Naive B cell (primary cell): Measurements from ENCODE around the gene EDEM2. TPM values are rescaled to one million over a fixed set of nuclear protein-coding genes. Genes with fewer than 3 reads are reported as not detected.
A peak's percentile ranks its signal among the peaks of the same experiment; 100 is the strongest.
"Not testable (repeated sequence)": the region's sequence is repeated elsewhere in the genome, so short reads cannot be mapped to it uniquely, and the experiment has no call there.

Experiments used
- ATAC-seq, 2 donors: fragments of 150-1000 bp; cut with Tn5 transposase; 2 replicates each; pipeline ENCODE4 v1.10.0; 2021; ENCODE audit warnings: low read depth in 2 of 2, mild to moderate bottlenecking in 2 of 2, moderate library complexity in 2 of 2
- DNase-seq: peaks from one replicate; pipeline ENCODE4 v3.0.0; 2022
- H3K27ac Mint-ChIP-seq, 6 donors: one replicate each; pipeline ENCODE4 v1.8.0; 2020 to 2022; ENCODE audit warnings: mild to moderate bottlenecking in 6 of 6, mixed read lengths in 6 of 6, moderate library complexity in 5 of 6, inconsistent platforms in 2 of 6
- H3K27me3 Mint-ChIP-seq, 3 donors: one replicate each; pipeline ENCODE4 v1.8.0; 2021 to 2022; ENCODE audit warnings: mixed read lengths in 3 of 3, mild to moderate bottlenecking in 1 of 3
- H3K36me3 Mint-ChIP-seq, 2 donors: one replicate each; pipeline ENCODE4 v1.8.0; 2020 to 2022; ENCODE audit warnings: mixed read lengths in 2 of 2, inconsistent platforms in 1 of 2, mild to moderate bottlenecking in 1 of 2
- H3K4me1 Mint-ChIP-seq, 3 donors: one replicate each; pipeline ENCODE4 v1.8.0; 2020 to 2022; ENCODE audit warnings: mixed read lengths in 3 of 3, inconsistent platforms in 1 of 3, mild to moderate bottlenecking in 1 of 3, moderate library complexity in 1 of 3
- H3K4me3 Mint-ChIP-seq, 8 donors: one replicate each; pipeline ENCODE4 v1.8.0; 2020 to 2022; ENCODE audit warnings: mild to moderate bottlenecking in 8 of 8, mixed read lengths in 8 of 8, moderate library complexity in 8 of 8, inconsistent platforms in 2 of 8
- H3K9me3 Mint-ChIP-seq, 7 donors: one replicate each; pipeline ENCODE4 v1.8.0; 2020 to 2022; ENCODE audit warnings: mixed read lengths in 7 of 7, mild to moderate bottlenecking in 5 of 7, inconsistent platforms in 2 of 7, moderate library complexity in 1 of 7
- polyA plus RNA-seq, 6 donors: library from polyadenylated mRNA; unstranded; fragments of 300-500 nt; fragmentation: Illumina TruSeq; gene quantifications; one replicate each; pipeline ENCODE4 v1.2.3, GENCODE V29; 2021; ENCODE audit warnings: low read depth in 6 of 6

Gene EDEM2
- 10 to 100 TPM; 41.6 to 67.6 (median 45.5) TPM for polyA plus RNA-seq

- ATAC-seq (peak; percentile 64 to 70), DNase-seq (peak; percentile 89)
- Mint-ChIP-seq H3K36me3 (peaks cover 0 to 2% of the 10 kb centered on the region in 2 donors), H3K4me1 (peaks cover 30 to 55% (median 39%) of the 10 kb centered on the region in 3 donors), H3K4me3 (peak within 1 kb of the TSS; percentile 88 to 99 (median 98)), H3K27me3 (no peaks in the 10 kb centered on the region), H3K9me3 (no peaks in the 10 kb centered on the region), H3K27ac (peak within 1 kb of the TSS; percentile 90 to 98 (median 96))
Observed at GRCh38 chr20:35146920-35147574, at the start of gene EDEM2. Gene EDEM2 (minus strand): TSS chr20:35147336. CDS start chr20:35147258, 78 bp downstream.

DNA sequence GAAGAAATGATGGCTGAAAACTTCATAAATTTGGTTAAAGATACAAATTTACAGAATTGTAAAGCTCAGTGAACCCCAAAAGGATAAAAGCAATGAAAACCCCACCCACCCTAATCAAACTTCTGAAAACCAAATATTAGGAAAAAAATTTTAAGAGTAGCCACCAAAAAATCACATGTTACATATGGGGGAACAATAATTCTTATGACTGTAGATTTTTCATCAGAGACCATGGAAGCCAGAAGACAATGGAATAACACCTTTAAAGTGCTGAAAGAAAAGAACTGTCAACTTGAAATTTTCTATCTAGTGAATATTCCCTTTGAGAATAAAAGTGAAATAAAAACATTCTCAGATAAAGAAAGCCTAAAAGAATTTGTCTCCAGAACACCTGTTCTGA is 49.2 kb upstream of the EDEM2 start:
- H3K4me3 Mint-ChIP-seq = no peak overlapping the region
- H3K36me3 Mint-ChIP-seq = peaks cover 18 to 28% of the 10 kb centered on the region in 2 donors
- no peak for ATAC-seq

DNA sequence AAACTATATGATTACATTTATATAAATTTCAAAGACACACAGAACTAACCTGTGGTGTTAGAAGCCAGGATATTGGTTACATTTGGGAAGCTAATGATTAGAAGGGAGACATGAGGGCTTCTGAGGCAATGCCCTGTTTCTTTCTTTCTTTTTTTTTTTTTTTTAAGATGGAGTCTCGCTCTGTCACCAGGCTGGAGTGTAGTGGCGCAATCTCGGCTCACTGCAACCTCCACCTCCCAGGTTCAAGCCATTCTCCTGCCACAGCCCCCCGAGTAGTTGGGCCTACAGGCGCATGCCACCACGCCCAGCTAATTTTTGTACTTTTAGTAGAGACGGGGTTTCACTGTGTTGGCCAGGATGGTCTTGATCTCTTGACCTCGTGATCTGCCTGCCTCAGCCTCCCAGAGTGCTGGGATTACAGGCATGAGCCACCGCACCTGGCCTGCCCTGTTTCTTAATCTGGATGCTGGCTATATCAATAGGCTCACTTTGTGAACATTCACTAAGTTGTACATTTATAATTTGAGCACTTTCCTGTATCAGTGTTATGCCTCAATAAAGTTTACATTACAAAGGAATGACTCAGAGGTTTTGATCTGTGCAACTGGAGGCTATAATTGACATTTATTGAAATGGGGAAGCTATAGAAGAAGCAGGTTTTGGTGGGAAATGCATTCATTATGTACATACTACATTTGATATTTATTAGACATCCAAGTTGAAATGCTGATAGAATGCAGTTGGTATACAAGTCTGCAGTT is 46.1 kb upstream of the EDEM2 start:
- not testable (repeated sequence) for ATAC-seq
- peaks cover 0 to 29% (median 19%) of the 10 kb centered on the region in 7 donors for H3K9me3 Mint-ChIP-seq

More for the DNA sequence above, 49.2 kb upstream of the EDEM2 start:
- Mint-ChIP-seq H3K4me1 (no peaks in the 10 kb centered on the region), H3K27me3 (no peaks in the 10 kb centered on the region), H3K27ac (no peak overlapping the region), H3K9me3 (peaks cover 0 to 30% (median 24%) of the 10 kb centered on the region in 7 donors)
- DNase-seq = no peak

DNA sequence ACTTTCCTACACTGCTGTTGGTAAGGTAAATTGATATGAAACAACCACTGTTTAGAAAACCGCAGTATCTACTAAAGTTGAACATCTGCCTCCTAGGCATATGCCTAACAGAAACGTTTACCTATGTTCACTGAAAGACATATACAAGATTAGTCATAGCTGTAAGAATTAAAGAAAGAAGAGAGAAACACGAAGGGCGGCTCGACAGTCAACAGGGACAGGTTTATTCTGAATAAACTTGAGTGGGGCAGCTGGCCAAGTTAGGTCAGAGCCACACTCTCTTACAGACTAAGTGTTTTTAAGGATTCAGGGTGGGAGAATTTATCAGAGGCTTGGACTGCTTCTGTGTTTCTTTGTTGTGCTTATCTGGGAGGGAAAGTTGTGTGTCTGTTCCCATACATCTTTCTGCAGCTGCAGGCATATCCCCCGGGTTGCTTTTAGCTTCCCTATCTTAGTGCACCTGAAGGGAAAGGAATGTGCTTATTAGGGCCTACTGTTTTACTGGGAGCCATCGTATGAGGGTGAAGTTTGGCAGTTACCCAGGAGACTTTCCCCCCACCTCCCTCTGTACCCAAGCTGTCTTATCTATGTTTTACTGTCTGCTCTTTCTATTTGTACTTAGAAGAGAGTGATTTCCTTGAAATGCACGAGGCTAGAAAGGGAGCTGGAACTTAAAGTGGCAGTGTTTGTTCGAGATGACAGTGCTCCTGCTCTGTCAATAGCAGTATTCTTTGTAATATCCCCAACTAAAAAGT is 45.2 kb upstream of the EDEM2 start:
- H3K4me1 Mint-ChIP-seq = no peaks in the 10 kb centered on the region
- H3K27me3 Mint-ChIP-seq = no peaks in the 10 kb centered on the region
- ATAC-seq (no peak), DNase-seq (no peak)
- H3K36me3 Mint-ChIP-seq = peaks cover 34 to 39% of the 10 kb centered on the region in 2 donors
- no peak overlapping the region for H3K27ac Mint-ChIP-seq
- H3K4me3 Mint-ChIP-seq = no peak overlapping the region
- H3K9me3 Mint-ChIP-seq = peaks cover 0 to 27% (median 18%) of the 10 kb centered on the region in 7 donors

More for the DNA sequence above, 46.1 kb upstream of the EDEM2 start:
- not testable (repeated sequence) for H3K4me1 Mint-ChIP-seq, DNase-seq, H3K27me3 Mint-ChIP-seq, H3K27ac Mint-ChIP-seq, H3K4me3 Mint-ChIP-seq
- peaks cover 34 to 39% of the 10 kb centered on the region in 2 donors for H3K36me3 Mint-ChIP-seq

- ATAC-seq (no peak), DNase-seq (no peak)
- H3K9me3 Mint-ChIP-seq = peaks cover 0 to 20% (median 12%) of the 10 kb centered on the region in 7 donors
- no peak overlapping the region for H3K4me3 Mint-ChIP-seq
- H3K4me1 Mint-ChIP-seq = no peaks in the 10 kb centered on the region
- no peaks in the 10 kb centered on the region for H3K27me3 Mint-ChIP-seq
- H3K27ac Mint-ChIP-seq = no peak overlapping the region
- H3K36me3 Mint-ChIP-seq = peaks cover 28 to 39% of the 10 kb centered on the region in 2 donors
Observed at GRCh38 chr20:35191419-35192117, 44.4 kb upstream of the EDEM2 start.

DNA sequence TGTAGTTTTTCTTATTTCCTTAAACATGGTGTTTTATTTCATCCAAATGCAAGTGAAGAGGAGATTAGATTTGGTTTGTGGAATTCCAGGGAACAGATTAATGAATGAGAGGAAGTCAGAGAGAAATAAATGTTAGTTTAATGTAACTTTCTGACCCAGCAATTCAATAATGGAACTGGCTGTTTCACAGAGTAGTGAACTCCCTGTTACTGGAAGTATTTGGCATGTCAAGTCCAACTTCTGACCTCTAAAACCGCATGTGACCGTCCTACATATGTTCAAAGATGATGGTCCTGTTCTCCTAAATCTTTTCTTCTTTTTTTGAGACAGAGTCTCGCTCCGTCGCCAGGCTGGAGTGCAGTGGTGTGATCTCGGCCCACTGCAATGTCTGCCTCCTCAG is 43.4 kb upstream of the EDEM2 start:
- Mint-ChIP-seq H3K36me3 (peaks cover 25 to 39% of the 10 kb centered on the region in 2 donors), H3K9me3 (peaks cover 0 to 14% (median 7%) of the 10 kb centered on the region in 7 donors), H3K4me1 (no peaks in the 10 kb centered on the region), H3K27ac (no peak overlapping the region), H3K27me3 (no peaks in the 10 kb centered on the region), H3K4me3 (no peak overlapping the region)
- no peak for DNase-seq
- no peak for ATAC-seq

DNA sequence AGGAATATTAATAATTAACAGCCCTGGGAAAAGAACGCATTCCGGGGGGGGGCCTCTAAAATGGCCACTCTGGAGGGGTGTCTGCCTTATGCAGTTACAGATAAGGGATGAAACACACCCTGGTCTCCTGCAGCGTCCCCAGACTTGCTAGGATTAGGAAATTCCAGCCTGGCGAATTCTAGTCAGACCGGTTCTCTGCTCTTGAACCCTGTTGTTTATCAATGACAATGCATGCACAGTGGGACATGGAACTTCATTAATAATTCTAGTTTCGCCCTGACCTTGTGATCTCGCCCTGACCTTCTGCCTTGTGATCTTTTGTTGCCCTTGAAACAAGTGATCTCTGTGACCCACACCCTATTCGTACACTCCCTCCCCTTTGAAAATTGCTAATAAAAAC is 42.1 kb upstream of the EDEM2 start:
- not testable (repeated sequence) for H3K9me3 Mint-ChIP-seq

DNA sequence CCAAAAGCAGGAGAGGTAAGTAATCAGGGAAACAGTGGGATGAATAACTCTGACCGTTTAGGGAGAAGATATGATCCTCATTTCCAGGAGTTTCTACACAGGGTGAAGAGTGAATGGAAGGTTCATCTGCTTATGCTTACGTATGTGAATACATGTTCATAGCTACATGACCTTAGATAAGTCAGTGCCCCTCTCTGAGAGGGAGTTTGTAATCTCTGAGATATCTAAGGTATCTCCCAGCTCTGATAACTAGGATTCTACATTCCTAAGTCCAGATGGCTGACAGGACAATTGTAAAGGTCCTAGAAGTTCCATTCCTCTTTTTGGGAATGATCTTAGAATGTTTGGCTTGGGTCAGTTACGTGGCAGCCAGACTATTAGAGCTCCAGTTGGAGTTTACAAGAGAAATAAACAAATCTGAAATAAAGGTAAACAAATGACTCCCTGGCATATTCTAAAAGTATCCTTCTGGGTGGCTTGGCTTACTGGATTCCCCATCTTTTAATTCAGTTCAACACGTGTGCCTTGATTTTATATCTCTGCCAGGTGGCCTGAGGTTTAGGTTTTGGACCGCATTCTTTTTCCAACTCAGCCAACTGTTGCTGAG is 40.6 kb upstream of the EDEM2 start:
- Mint-ChIP-seq H3K4me3 (no peak overlapping the region), H3K36me3 (peaks cover 25 to 26% of the 10 kb centered on the region in 2 donors), H3K27me3 (no peaks in the 10 kb centered on the region), H3K9me3 (peaks cover 0 to 7% (median 2%) of the 10 kb centered on the region in 7 donors), H3K4me1 (no peaks in the 10 kb centered on the region), H3K27ac (no peak overlapping the region)
- DNase-seq (no peak), ATAC-seq (no peak)

More for the DNA sequence above, 42.1 kb upstream of the EDEM2 start:
- not testable (repeated sequence) for H3K4me3 Mint-ChIP-seq, DNase-seq, H3K4me1 Mint-ChIP-seq, ATAC-seq, H3K27me3 Mint-ChIP-seq, H3K27ac Mint-ChIP-seq
- peaks cover 18 to 34% of the 10 kb centered on the region in 2 donors for H3K36me3 Mint-ChIP-seq

GRCh38 chr20:35186691-35187289 is 39.7 kb upstream of the EDEM2 start:
- not testable (repeated sequence) for H3K9me3 Mint-ChIP-seq, H3K4me1 Mint-ChIP-seq, H3K4me3 Mint-ChIP-seq

GRCh38 chr20:35181731-35182130 is 34.6 kb upstream of the EDEM2 start:
- Mint-ChIP-seq H3K4me1 (no peaks in the 10 kb centered on the region), H3K27me3 (no peaks in the 10 kb centered on the region), H3K9me3 (peaks cover 0 to 1% (median 0%) of the 10 kb centered on the region in 7 donors), H3K4me3 (no peak overlapping the region), H3K27ac (no peak overlapping the region), H3K36me3 (peaks cover 0 to 7% of the 10 kb centered on the region in 2 donors)
- ATAC-seq (no peak), DNase-seq (no peak)

More at GRCh38 chr20:35186691-35187289, 39.7 kb upstream of the EDEM2 start:
- H3K27ac Mint-ChIP-seq = peak overlapping the region in 1 of 6 donors; percentile 48
- H3K27me3 Mint-ChIP-seq, ATAC-seq, DNase-seq: not testable (repeated sequence)
- H3K36me3 Mint-ChIP-seq = peaks cover 25 to 26% of the 10 kb centered on the region in 2 donors

DNA sequence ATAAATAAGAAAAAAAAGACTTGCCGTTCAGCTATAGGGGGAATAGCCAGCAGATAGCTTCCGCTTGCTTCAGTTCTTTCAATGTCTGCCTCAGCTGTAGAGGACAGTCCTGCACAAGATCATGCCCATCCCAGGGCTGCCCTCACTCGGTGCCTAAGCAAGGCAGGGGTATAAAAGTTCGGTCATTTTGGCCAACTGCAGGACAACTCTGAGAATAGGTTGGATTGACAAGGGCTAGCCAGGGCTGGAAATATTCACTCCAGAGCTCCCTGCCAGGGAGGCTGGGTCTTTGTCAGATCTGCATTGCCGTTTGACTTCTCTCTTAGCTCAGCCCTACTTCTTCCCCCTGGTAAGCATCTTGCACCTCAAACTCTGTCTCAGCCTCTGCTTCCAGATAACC is 33.1 kb upstream of the EDEM2 start:
- no peak overlapping the region for H3K4me3 Mint-ChIP-seq
- H3K27me3 Mint-ChIP-seq = no peaks in the 10 kb centered on the region
- peaks cover 0 to 1% (median 0%) of the 10 kb centered on the region in 7 donors for H3K9me3 Mint-ChIP-seq
- ATAC-seq = no peak
- H3K36me3 Mint-ChIP-seq = peaks cover 0 to 7% of the 10 kb centered on the region in 2 donors
- no peak overlapping the region for H3K27ac Mint-ChIP-seq
- H3K4me1 Mint-ChIP-seq = no peaks in the 10 kb centered on the region
- no peak for DNase-seq
